Liver (tissue), 9 donors: ENCODE measurements around the gene ANKS3. TPM values are rescaled to one million over a fixed set of nuclear protein-coding genes. Genes with fewer than 3 reads are reported as not detected.

Experiments
- DNase-seq: peaks from one replicate; pipeline ENCODE4 v3.0.0-alpha.2; 2017; ENCODE audit warnings: low spot score
- H3K27ac ChIP-seq, 2 donors: one replicate each; pipeline ENCODE4 v1.7.0; 2013; ENCODE audit warnings: inconsistent platforms in 2 of 2, low read length in 2 of 2, control low read depth in 1 of 2, low read depth in 1 of 2, mild to moderate bottlenecking in 1 of 2
- H3K27me3 ChIP-seq, 4 donors: one replicate each; pipeline versions ENCODE4 v1.6.1 to v1.7.0; 2013; ENCODE audit warnings: low read length in 3 of 4, inconsistent platforms in 1 of 4, mild to moderate bottlenecking in 1 of 4, moderate library complexity in 1 of 4; ENCODE audit not compliant: control insufficient read depth in 4 of 4, insufficient read depth in 4 of 4
- H3K36me3 ChIP-seq, 4 donors: one replicate each; pipeline versions ENCODE4 v1.6.1 to v1.7.0; 2013; ENCODE audit warnings: low read length in 3 of 4, mild to moderate bottlenecking in 3 of 4, low read depth in 1 of 4, moderate library complexity in 1 of 4; ENCODE audit not compliant: control insufficient read depth in 4 of 4, insufficient read depth in 3 of 4
- H3K4me1 ChIP-seq, 4 donors: one replicate each; pipeline versions ENCODE4 v1.6.1 to v1.7.0; 2013; ENCODE audit warnings: low read length in 3 of 4, mild to moderate bottlenecking in 3 of 4, moderate library complexity in 1 of 4; ENCODE audit not compliant: control insufficient read depth in 4 of 4, insufficient read depth in 4 of 4
- H3K4me3 ChIP-seq, 3 donors: one replicate each; pipeline versions ENCODE4 v1.6.1 to v1.7.0; 2013; ENCODE audit warnings: low read length in 3 of 3, control low read depth in 1 of 3, low read depth in 1 of 3, mild to moderate bottlenecking in 1 of 3
- H3K9ac ChIP-seq, 2 donors: one replicate each; pipeline ENCODE4 v1.7.0; 2013; ENCODE audit warnings: low read length in 2 of 2, mild to moderate bottlenecking in 2 of 2, moderate library complexity in 2 of 2, control low read depth in 1 of 2, low read depth in 1 of 2
- H3K9me3 ChIP-seq, 4 donors: one replicate each; pipeline versions ENCODE4 v1.6.1 to v1.7.0; 2013; ENCODE audit warnings: low read length in 3 of 4; ENCODE audit not compliant: control insufficient read depth in 4 of 4
- ATF3 ChIP-seq: IDR thresholded peaks from 2 replicates; pipeline ENCODE4 v1.6.1; 2016; ENCODE audit warnings: antibody characterized with exemption
- CTCF ChIP-seq: fragments of 150-350 bp; IDR thresholded peaks from 2 replicates; pipeline ENCODE4 v1.5.1; 2017; ENCODE audit warnings: improper control_type of control experiment, low read depth, low read length; ENCODE audit not compliant: missing input control
- FOXA1 ChIP-seq: IDR thresholded peaks from 2 replicates; pipeline ENCODE4 v1.6.1; 2016; ENCODE audit warnings: antibody characterized with exemption
- GABPA ChIP-seq, 2 donors: IDR thresholded peaks in 1 of 2; conservative IDR thresholded peaks in 1 of 2; 2 replicates each; pipeline ENCODE4 v1.6.1; 2016; ENCODE audit warnings: antibody characterized with exemption in 2 of 2, mild to moderate bottlenecking in 1 of 2, moderate library complexity in 1 of 2
- HNF4A ChIP-seq, 2 donors: conservative IDR thresholded peaks; 2 replicates each; pipeline ENCODE4 v1.6.1; 2016; ENCODE audit warnings: antibody characterized with exemption in 2 of 2, mild to moderate bottlenecking in 2 of 2
- JUND ChIP-seq, 2 donors: IDR thresholded peaks; 2 replicates each; pipeline ENCODE4 v1.6.1; 2016; ENCODE audit warnings: antibody characterized with exemption in 2 of 2
- MAX ChIP-seq: IDR thresholded peaks from 2 replicates; pipeline ENCODE4 v1.6.1; 2016; ENCODE audit warnings: antibody characterized with exemption
- NR2F2 ChIP-seq: IDR thresholded peaks from 2 replicates; pipeline ENCODE4 v1.6.1; 2016; ENCODE audit warnings: antibody characterized with exemption
- RAD21 ChIP-seq, 2 donors: IDR thresholded peaks; 2 replicates each; pipeline ENCODE4 v1.6.1; 2016; ENCODE audit warnings: antibody characterized with exemption in 2 of 2, mild to moderate bottlenecking in 2 of 2
- REST ChIP-seq: IDR thresholded peaks from 2 replicates; pipeline ENCODE4 v1.6.1; 2016; ENCODE audit warnings: antibody characterized with exemption, mild to moderate bottlenecking
- SP1 ChIP-seq: IDR thresholded peaks from 2 replicates; pipeline ENCODE4 v1.6.1; 2018; ENCODE audit warnings: antibody characterized with exemption, mild to moderate bottlenecking
- TAF1 ChIP-seq: conservative IDR thresholded peaks from 2 replicates; pipeline ENCODE4 v1.6.1; 2016; ENCODE audit warnings: antibody characterized with exemption, mild to moderate bottlenecking
- YY1 ChIP-seq: IDR thresholded peaks from 2 replicates; pipeline ENCODE4 v1.6.1; 2016; ENCODE audit warnings: antibody characterized with exemption, mild to moderate bottlenecking
- ZBTB33 ChIP-seq: IDR thresholded peaks from 2 replicates; pipeline ENCODE4 v1.6.1; 2016; ENCODE audit warnings: antibody characterized with exemption
- WGBS: extraction: QIAGEN DNeasy Blood & Tissue Kit; methylation state at CpG from one replicate; pipeline ENCODE4 v1.1.7; 2013; 5-methylcytosine and 5-hydroxymethylcytosine counted together
- polyA plus RNA-seq, 2 donors: library from polyadenylated mRNA; stranded (reverse) in 1 of 2; unstranded in 1 of 2; fragments of 200-250 nt in 1 of 2; fragments of >200 nt in 1 of 2; fragmentation: Nextera tagmentation in 1 of 2; extraction: Ambion mirVana in 1 of 2; gene quantifications; one replicate each; pipeline versions ENCODE4 v1.2.1 to v1.2.3, GENCODE V29; 2013 to 2015
- total RNA-seq, 2 donors: library from RNA; depleted of rRNA; stranded (reverse); fragments of >200 nt; gene quantifications; one replicate each; pipeline ENCODE4 v1.2.3, GENCODE V29; 2014
- donor health status: healthy.
- donor health status: healthy.
- donor health status: healthy.
- donor health status: healthy.
- donor health status: healthy.

Gene ANKS3
- total and polyA plus RNA-seq, 4 donors, result 4.0 to 14.0 (median 4.7) TPM

- TF ChIP-seq SP1, result no peak
Measured at GRCh38 chr16:4713663-4714501, 20.2 kb downstream of the ANKS3 start (continued).

GRCh38 chr16:4709481-4709880, 24.6 kb downstream of the ANKS3 start:
- Histone ChIP-seq H3K4me3 (no peak overlapping the region), H3K9ac (no peak overlapping the region), H3K27ac (no peak overlapping the region), H3K4me1 (no peaks in the 10 kb centered on the region), H3K9me3 (no peaks in the 10 kb centered on the region), H3K27me3 (no peaks in the 10 kb centered on the region), H3K36me3 (peaks cover 4 to 43% (median 26%) of the 10 kb centered on the region in 4 donors)
- TF ChIP-seq FOXA1, result no peak
- no peak for TF ChIP-seq RAD21 (IDR thresholded peaks at IDR 0.05)
- TF ChIP-seq HNF4A (conservative IDR thresholded peaks at IDR 0.05), result no peak
- TF ChIP-seq ATF3, result no peak
- no peak for TF ChIP-seq SP1
- TF ChIP-seq JUND (IDR thresholded peaks at IDR 0.05), result no peak
- TF ChIP-seq GABPA (IDR thresholded peaks at IDR 0.05 in 1 of 2, conservative IDR thresholded peaks at IDR 0.05 in 1 of 2), result no peak
- no peak for TF ChIP-seq ZBTB33
- no peak for TF ChIP-seq REST
- no peak for TF ChIP-seq YY1
- TF ChIP-seq TAF1, result no peak
- TF ChIP-seq CTCF, result no peak
- no peak for TF ChIP-seq MAX
- no peak for TF ChIP-seq NR2F2
- no peak for DNase-seq
- 97% methylated on average over 4 of the region's 4 CpGs for WGBS
